ENCODE measurements around the gene KLF2. TPM values are rescaled to one million over a fixed set of nuclear protein-coding genes. Genes with fewer than 3 reads are reported as not detected.
A peak's percentile ranks its signal among the peaks of the same experiment; 100 is the strongest.

The KLF2 gene
- total RNA-seq, 1 donor from 2014 or later = under 0.01 TPM

DNA sequence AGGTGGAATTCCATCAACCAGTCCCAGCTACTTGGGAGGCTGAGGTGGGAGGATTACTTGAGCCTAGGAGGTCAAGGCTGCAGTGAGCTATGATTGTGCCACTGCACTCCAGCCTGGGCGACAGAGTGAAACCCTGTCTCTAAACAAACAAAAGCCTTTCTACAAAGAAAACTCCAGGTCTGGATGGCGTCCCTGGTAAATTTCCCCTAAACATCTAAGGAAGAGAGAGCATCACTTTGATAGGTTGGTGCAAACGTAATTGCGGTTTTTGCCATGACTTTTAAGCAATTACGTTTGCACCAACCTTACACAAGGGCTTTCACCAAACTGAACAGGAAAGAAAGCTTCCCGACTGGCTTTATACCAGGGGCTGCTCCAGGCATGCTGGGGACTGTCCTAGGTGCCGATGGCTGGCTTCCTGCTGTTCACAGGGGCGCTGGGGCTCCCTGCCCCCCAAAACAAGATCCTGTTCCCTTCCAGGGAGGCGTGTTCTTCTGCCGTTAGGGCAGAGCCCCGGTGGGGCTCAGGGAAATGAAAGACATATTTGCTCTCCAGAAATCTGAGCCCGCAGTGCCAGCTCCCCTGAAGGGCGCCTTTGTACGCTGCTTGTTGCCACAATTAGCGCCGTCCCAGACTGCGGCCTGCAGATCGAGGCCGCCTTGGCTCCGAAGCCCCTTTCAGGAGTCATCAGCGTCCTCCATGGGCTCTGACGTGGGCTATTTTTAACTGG is 38.7 kb upstream of the KLF2 start:
- no peak for FAIRE-seq
- TF ChIP-seq, protein P1, sequence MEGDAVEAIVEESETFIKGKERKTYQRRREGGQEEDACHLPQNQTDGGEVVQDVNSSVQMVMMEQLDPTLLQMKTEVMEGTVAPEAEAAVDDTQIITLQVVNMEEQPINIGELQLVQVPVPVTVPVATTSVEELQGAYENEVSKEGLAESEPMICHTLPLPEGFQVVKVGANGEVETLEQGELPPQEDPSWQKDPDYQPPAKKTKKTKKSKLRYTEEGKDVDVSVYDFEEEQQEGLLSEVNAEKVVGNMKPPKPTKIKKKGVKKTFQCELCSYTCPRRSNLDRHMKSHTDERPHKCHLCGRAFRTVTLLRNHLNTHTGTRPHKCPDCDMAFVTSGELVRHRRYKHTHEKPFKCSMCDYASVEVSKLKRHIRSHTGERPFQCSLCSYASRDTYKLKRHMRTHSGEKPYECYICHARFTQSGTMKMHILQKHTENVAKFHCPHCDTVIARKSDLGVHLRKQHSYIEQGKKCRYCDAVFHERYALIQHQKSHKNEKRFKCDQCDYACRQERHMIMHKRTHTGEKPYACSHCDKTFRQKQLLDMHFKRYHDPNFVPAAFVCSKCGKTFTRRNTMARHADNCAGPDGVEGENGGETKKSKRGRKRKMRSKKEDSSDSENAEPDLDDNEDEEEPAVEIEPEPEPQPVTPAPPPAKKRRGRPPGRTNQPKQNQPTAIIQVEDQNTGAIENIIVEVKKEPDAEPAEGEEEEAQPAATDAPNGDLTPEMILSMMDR (IDR thresholded peaks at IDR 0.05; ENCODE audit: insufficient read depth, low read length, severe bottlenecking) = no peak

DNA sequence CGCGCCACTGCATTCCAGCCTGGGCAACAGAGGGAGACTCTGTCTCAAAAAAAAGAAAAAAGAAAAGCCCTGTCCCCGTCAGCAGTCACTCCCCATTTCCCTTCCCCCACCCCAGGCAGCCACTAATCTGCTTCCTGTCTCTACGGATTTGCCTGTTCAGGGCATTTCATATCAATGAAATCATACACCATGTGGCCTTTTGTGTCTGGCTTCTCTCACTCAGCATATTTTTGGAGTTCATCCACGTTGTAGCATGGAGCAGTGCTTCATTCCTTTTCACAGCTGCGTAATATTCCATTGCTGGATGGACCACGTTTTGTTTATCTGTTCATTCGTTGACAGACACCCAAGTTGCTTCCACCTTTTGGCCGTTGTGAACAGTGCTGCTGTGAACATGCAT is 36.1 kb upstream of the KLF2 start:
- DNase-seq (ENCODE audit: low read depth) = no peak
- Histone ChIP-seq H3K4me3 (ENCODE audit: low read depth, low read length) (no peak overlapping the region), H3K27me3 (ENCODE audit: control insufficient read depth, insufficient read depth, low read length) (peaks cover 2% of the 10 kb centered on the region), H3K36me3 (ENCODE audit: control insufficient read depth, insufficient read depth, low read length) (no peaks in the 10 kb centered on the region)
- TF ChIP-seq, protein P1 (IDR thresholded peaks at IDR 0.05; ENCODE audit: insufficient read depth, low read length, severe bottlenecking) = no peak
- FAIRE-seq = no peak

More for the DNA sequence above, 38.7 kb upstream of the KLF2 start:
- H3K4me3 ChIP-seq (ENCODE audit: low read depth, low read length) = no peak overlapping the region
- no peaks in the 10 kb centered on the region for H3K36me3 ChIP-seq (ENCODE audit: control insufficient read depth, insufficient read depth, low read length)
- peaks cover 2% of the 10 kb centered on the region for H3K27me3 ChIP-seq (ENCODE audit: control insufficient read depth, insufficient read depth, low read length)
- peak; percentile 5 for DNase-seq (ENCODE audit: low read depth)

DNA sequence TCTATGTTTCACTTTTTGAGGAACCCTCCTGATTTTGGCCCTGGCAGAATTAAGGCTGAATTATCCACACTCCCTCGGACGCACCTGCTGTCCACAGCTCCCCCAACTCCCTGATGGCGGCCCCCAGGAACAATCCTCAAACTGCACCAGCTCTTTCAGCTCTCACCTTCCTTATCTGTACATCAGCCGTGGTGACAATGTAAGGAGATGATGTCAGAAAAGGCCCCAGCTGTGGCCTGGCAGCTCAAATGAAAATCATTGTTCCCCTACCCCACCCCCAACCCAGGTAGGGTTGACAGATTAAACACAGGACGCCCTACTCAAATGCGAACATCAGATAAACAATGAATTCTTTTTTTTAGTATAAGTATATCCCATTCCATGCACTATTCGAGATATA is 35.0 kb upstream of the KLF2 start:
- TF ChIP-seq, protein P1 (IDR thresholded peaks at IDR 0.05; ENCODE audit: insufficient read depth, low read length, severe bottlenecking) = no peak
- FAIRE-seq (no peak), DNase-seq (ENCODE audit: low read depth) (no peak)
- no peaks in the 10 kb centered on the region for H3K36me3 ChIP-seq (ENCODE audit: control insufficient read depth, insufficient read depth, low read length)
- peaks cover 2% of the 10 kb centered on the region for H3K27me3 ChIP-seq (ENCODE audit: control insufficient read depth, insufficient read depth, low read length)
- no peak overlapping the region for H3K4me3 ChIP-seq (ENCODE audit: low read depth, low read length)

DNA sequence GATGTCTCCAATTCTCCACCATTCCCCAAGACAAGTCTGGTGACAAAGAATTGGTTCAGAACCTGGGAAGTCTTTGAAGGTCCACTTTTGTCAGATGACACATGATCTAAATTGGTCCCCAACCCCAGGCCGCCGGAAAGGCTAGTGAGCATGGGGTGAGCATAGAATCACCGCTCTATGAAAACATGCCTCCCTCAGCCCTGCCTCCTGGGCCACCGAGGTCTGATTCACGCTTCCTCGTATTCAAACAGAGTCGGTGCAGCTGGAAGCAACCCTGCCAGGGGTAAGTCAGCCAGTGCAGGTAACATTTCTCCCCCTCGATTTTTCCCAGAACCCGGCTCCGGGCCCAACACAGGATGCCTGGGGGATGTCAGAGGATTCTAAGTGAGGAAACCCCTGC is 33.9 kb upstream of the KLF2 start:
- H3K27me3 ChIP-seq (ENCODE audit: control insufficient read depth, insufficient read depth, low read length) = peaks cover 2% of the 10 kb centered on the region
- TF ChIP-seq, protein P1 (IDR thresholded peaks at IDR 0.05; ENCODE audit: insufficient read depth, low read length, severe bottlenecking) = no peak
- peak; percentile 23 for FAIRE-seq
- no peak overlapping the region for H3K4me3 ChIP-seq (ENCODE audit: low read depth, low read length)
- no peaks in the 10 kb centered on the region for H3K36me3 ChIP-seq (ENCODE audit: control insufficient read depth, insufficient read depth, low read length)
- DNase-seq (ENCODE audit: low read depth) = no peak

DNA sequence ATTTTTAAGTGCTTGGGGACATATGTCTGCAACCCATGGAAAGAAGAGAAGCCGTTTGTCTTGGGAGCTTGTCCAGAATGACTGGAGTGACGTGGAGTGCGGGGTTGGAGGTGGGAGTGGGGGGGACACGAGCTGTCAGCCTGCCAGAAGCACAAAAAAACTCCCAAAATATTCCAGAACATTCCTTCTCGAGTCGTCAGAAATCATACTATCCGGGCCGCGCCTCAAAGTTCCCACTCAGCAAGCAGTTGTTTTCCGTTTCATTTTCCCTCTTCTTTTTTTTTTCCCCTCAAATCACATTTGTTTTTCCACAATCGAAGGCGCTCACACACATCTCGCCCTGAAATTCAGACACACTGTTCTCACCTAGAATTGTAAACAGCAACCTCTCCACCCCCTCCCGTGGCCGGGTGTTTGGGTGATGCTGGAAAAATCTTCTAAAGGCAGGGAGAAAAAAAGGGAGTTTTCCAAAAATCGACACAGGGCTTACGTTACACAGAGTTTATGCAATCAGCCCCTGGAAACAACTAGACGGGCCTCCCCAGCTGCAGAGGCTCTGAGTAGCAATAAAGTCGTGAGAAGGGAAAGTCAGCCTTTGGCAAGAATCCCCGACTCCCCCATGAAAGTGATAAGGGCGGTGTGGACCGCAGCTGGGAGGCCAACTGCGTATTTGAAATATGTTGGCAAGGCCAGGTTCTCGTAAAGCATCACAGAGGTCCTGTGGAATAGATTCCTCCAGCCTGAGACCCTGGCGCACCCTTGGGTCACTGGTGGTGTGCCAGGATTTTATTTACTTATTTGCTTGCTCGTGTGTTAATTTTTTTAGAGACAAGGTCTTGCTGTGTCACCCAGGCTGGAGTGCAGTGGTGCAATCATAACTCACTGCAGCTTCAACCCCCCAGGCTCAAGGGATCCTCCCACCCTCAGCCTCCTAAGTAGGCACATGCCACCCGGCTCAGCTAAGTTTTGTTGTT is 31.2 kb upstream of the KLF2 start:
- DNase-seq (ENCODE audit: low read depth) (peak; percentile 20), FAIRE-seq (no peak)
- TF ChIP-seq, protein P1 (IDR thresholded peaks at IDR 0.05; ENCODE audit: insufficient read depth, low read length, severe bottlenecking) = no peak
- Histone ChIP-seq H3K4me3 (ENCODE audit: low read depth, low read length) (no peak overlapping the region), H3K27me3 (ENCODE audit: control insufficient read depth, insufficient read depth, low read length) (peaks cover 2% of the 10 kb centered on the region), H3K36me3 (ENCODE audit: control insufficient read depth, insufficient read depth, low read length) (no peaks in the 10 kb centered on the region)

Data from bronchial epithelial cell (primary cell).